GM18907 (cell line): ENCODE measurements around the gene CLOCK.

Source experiments
- ATAC-seq: cut with Tn5 transposase; IDR thresholded peaks from one replicate; pipeline ENCODE4 v1.9.1; 2021; ENCODE audit warnings: mild to moderate bottlenecking, moderate library complexity; ENCODE audit not compliant: unreplicated experiment

The CLOCK gene

GRCh38 chr4:55488716-55489115 lies 58.0 kb downstream of the CLOCK start:
- no peak for ATAC-seq

- no peak for ATAC-seq
These were observed 60.9 kb downstream of the CLOCK start for GRCh38 chr4:55485821-55486220.

- no peak for ATAC-seq
These were observed 63.4 kb downstream of the CLOCK start for GRCh38 chr4:55483315-55483714.

GRCh38 chr4:55475394-55476243 lies 71.1 kb downstream of the CLOCK start:
- ATAC-seq, result no peak

- ATAC-seq, result no peak
These were observed 76.7 kb downstream of the CLOCK start for GRCh38 chr4:55469979-55470378.

- ATAC-seq, result no peak
These were observed 78.0 kb downstream of the CLOCK start for GRCh38 chr4:55468724-55469123.

- no peak for ATAC-seq
These were observed 80.7 kb downstream of the CLOCK start for GRCh38 chr4:55466001-55466400.

GRCh38 chr4:55458611-55459010 lies 88.1 kb downstream of the CLOCK start:
- ATAC-seq, result no peak

- ATAC-seq, result no peak
These were observed 88.5 kb downstream of the CLOCK start for GRCh38 chr4:55458164-55458563.

GRCh38 chr4:55450566-55450965 lies 96.1 kb downstream of the CLOCK start:
- no peak for ATAC-seq

- ATAC-seq, result no peak
These were observed 98.9 kb downstream of the CLOCK start for GRCh38 chr4:55447831-55448230.

GRCh38 chr4:55447108-55447708 lies 99.5 kb downstream of the CLOCK start:
- ATAC-seq, result no peak

- ATAC-seq, result no peak
These were observed 100.2 kb downstream of the CLOCK start for GRCh38 chr4:55446578-55446922.

GRCh38 chr4:55445921-55446577 lies 100.7 kb downstream of the CLOCK start:
- no peak for ATAC-seq

GRCh38 chr4:55444827-55445226 lies 101.9 kb downstream of the CLOCK start:
- no peak for ATAC-seq

GRCh38 chr4:55442541-55442940 lies 104.2 kb downstream of the CLOCK start:
- no peak for ATAC-seq

GRCh38 chr4:55440786-55441185 lies 105.9 kb downstream of the CLOCK start:
- no peak for ATAC-seq

GRCh38 chr4:55439023-55439422 lies 107.7 kb downstream of the CLOCK start:
- ATAC-seq, result no peak

- no peak for ATAC-seq
These were observed 108.4 kb downstream of the CLOCK start for GRCh38 chr4:55438314-55438713.

GRCh38 chr4:55437823-55438222 lies 108.9 kb downstream of the CLOCK start:
- ATAC-seq, result no peak

- no peak for ATAC-seq
These were observed 109.3 kb downstream of the CLOCK start for GRCh38 chr4:55437356-55437796.
